Measurements from ENCODE around the gene DNPEP. TPM values are rescaled to one million over a fixed set of nuclear protein-coding genes. Genes with fewer than 3 reads are reported as not detected.

The DNPEP gene
- total and polyA plus RNA-seq, 5 donors from 2014 or later = 51.2 to 76.1 (median 68.4) TPM

DNA sequence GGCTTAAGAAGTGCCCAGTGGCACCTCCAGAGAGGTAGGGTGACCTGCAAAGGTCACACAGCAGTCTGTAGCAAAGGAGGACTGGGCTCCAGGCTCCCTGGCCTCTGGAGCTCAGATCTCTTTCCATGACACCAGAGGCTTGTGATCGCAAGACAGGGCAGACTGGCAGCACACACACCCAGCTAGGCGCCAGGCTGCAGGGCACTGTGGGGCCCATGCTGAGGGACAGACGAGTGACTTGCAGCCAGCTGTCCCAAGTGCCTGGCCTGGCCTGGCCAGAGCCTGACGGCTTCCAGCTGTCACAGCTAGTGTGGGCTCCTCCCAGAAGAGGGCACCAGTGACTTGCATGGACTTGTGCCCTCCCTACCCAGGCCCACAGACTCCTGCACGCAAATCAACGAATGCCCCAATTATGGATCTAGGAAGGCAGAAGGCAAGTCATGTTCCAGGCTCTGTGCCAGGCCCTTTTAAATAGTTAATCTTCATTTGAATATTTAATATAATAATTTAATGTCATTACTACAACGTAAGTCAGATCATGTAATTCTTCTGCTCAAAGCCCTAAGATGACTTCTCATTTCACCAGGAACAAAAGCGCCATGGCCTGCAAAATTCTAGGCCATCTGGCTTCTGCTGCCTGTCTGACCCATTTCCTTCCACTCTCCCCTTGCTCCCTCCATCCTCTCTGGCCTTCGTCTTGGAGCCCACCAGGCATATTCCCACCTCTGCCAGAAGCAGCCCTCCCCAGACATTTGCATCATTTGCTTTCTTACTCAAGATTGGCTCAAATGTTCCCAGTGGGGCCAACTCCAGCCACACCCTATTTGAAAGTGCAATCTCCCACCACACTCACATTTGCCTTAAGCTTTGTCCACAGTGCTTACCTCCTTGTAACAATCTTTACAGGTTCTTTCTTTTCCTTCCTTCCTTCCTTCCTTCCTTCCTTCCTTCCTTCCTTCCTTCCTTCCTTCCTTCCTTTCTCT, 43.2 kb upstream of the DNPEP start:
- H3K27me3 Mint-ChIP-seq = peaks cover 47% of the 10 kb centered on the region
- no peak overlapping the region for H3K4me3 Mint-ChIP-seq
- ATAC-seq (ENCODE audit: low read depth in 2 of 2) (no peak), DNase-seq (no peak)
- peaks cover 0 to 5% (median 1%) of the 10 kb centered on the region in 4 donors for H3K4me1 Mint-ChIP-seq
- peaks cover 7% of the 10 kb centered on the region for H3K4me1 ChIP-seq (ENCODE audit: control insufficient read depth, insufficient read depth, low read length, poor library complexity, severe bottlenecking)
- no peaks in the 10 kb centered on the region for H3K36me3 Mint-ChIP-seq
- H3K27ac ChIP-seq (ENCODE audit: insufficient read depth, low read length, poor library complexity, severe bottlenecking) = no peak overlapping the region
- no peaks in the 10 kb centered on the region for H3K9me3 ChIP-seq (ENCODE audit: control insufficient read depth in 2 of 2, low read length in 2 of 2)
- H3K4me3 ChIP-seq (ENCODE audit: low read depth, low read length) = no peak overlapping the region
- no peaks in the 10 kb centered on the region for H3K36me3 ChIP-seq (ENCODE audit: control insufficient read depth, insufficient read depth, low read length)
- no peak overlapping the region for H3K27ac Mint-ChIP-seq
- H3K9me3 Mint-ChIP-seq = no peaks in the 10 kb centered on the region
- peaks cover 4% of the 10 kb centered on the region for H3K27me3 ChIP-seq (ENCODE audit: control insufficient read depth, insufficient read depth, low read length)

- Histone ChIP-seq H3K9me3 (ENCODE audit: control insufficient read depth in 2 of 2, low read length in 2 of 2) (no peaks in the 10 kb centered on the region), H3K27ac (ENCODE audit: insufficient read depth, low read length, poor library complexity, severe bottlenecking) (no peak overlapping the region), H3K27me3 (ENCODE audit: control insufficient read depth, insufficient read depth, low read length) (no peaks in the 10 kb centered on the region), H3K4me1 (ENCODE audit: control insufficient read depth, insufficient read depth, low read length, poor library complexity, severe bottlenecking) (peaks cover 5% of the 10 kb centered on the region), H3K36me3 (ENCODE audit: control insufficient read depth, insufficient read depth, low read length) (no peaks in the 10 kb centered on the region), H3K4me3 (ENCODE audit: low read depth, low read length) (no peak overlapping the region)
- H3K4me1 Mint-ChIP-seq = peaks cover 0 to 5% (median 0%) of the 10 kb centered on the region in 4 donors
- H3K4me3 Mint-ChIP-seq = no peak overlapping the region
- no peak for DNase-seq
- no peak for ATAC-seq (ENCODE audit: low read depth in 2 of 2)
- no peak overlapping the region for H3K27ac Mint-ChIP-seq
- H3K36me3 Mint-ChIP-seq = no peaks in the 10 kb centered on the region
- H3K9me3 Mint-ChIP-seq = no peaks in the 10 kb centered on the region
- H3K27me3 Mint-ChIP-seq = peaks cover 50% of the 10 kb centered on the region
Measured at GRCh38 chr2:219429958-219430606, 42.4 kb upstream of the DNPEP start.

GRCh38 chr2:219428469-219428868, 40.8 kb upstream of the DNPEP start:
- Histone ChIP-seq H3K36me3 (ENCODE audit: control insufficient read depth, insufficient read depth, low read length) (no peaks in the 10 kb centered on the region), H3K4me1 (ENCODE audit: control insufficient read depth, insufficient read depth, low read length, poor library complexity, severe bottlenecking) (no peaks in the 10 kb centered on the region), H3K27me3 (ENCODE audit: control insufficient read depth, insufficient read depth, low read length) (no peaks in the 10 kb centered on the region), H3K9me3 (ENCODE audit: control insufficient read depth in 2 of 2, low read length in 2 of 2) (no peaks in the 10 kb centered on the region), H3K27ac (ENCODE audit: insufficient read depth, low read length, poor library complexity, severe bottlenecking) (no peak overlapping the region), H3K4me3 (ENCODE audit: low read depth, low read length) (no peak overlapping the region)
- H3K36me3 Mint-ChIP-seq = no peaks in the 10 kb centered on the region
- DNase-seq (no peak), ATAC-seq (ENCODE audit: low read depth in 2 of 2) (no peak)
- H3K27me3 Mint-ChIP-seq = peaks cover 52% of the 10 kb centered on the region
- no peak overlapping the region for H3K4me3 Mint-ChIP-seq
- peaks cover 0 to 5% (median 0%) of the 10 kb centered on the region in 4 donors for H3K4me1 Mint-ChIP-seq
- no peaks in the 10 kb centered on the region for H3K9me3 Mint-ChIP-seq
- no peak overlapping the region for H3K27ac Mint-ChIP-seq

- peak overlapping the region in 1 of 3 donors; percentile 62 for H3K27ac Mint-ChIP-seq
- no peak for ATAC-seq (ENCODE audit: low read depth in 2 of 2)
- Histone ChIP-seq H3K4me3 (ENCODE audit: low read depth, low read length) (no peak overlapping the region), H3K9me3 (ENCODE audit: control insufficient read depth in 2 of 2, low read length in 2 of 2) (no peaks in the 10 kb centered on the region), H3K36me3 (ENCODE audit: control insufficient read depth, insufficient read depth, low read length) (no peaks in the 10 kb centered on the region), H3K27me3 (ENCODE audit: control insufficient read depth, insufficient read depth, low read length) (no peaks in the 10 kb centered on the region), H3K4me1 (ENCODE audit: control insufficient read depth, insufficient read depth, low read length, poor library complexity, severe bottlenecking) (no peaks in the 10 kb centered on the region), H3K27ac (ENCODE audit: insufficient read depth, low read length, poor library complexity, severe bottlenecking) (no peak overlapping the region)
- H3K9me3 Mint-ChIP-seq = no peaks in the 10 kb centered on the region
- no peaks in the 10 kb centered on the region for H3K36me3 Mint-ChIP-seq
- peaks cover 37% of the 10 kb centered on the region for H3K27me3 Mint-ChIP-seq
- H3K4me3 Mint-ChIP-seq = no peak overlapping the region
- DNase-seq = no peak
- H3K4me1 Mint-ChIP-seq = no peaks in the 10 kb centered on the region
Measured at GRCh38 chr2:219426534-219427136, 38.9 kb upstream of the DNPEP start.

- no peaks in the 10 kb centered on the region for H3K4me1 Mint-ChIP-seq
- peaks cover 36% of the 10 kb centered on the region for H3K27me3 Mint-ChIP-seq
- no peak overlapping the region for H3K27ac Mint-ChIP-seq
- H3K36me3 Mint-ChIP-seq = no peaks in the 10 kb centered on the region
- Histone ChIP-seq H3K4me1 (ENCODE audit: control insufficient read depth, insufficient read depth, low read length, poor library complexity, severe bottlenecking) (no peaks in the 10 kb centered on the region), H3K9me3 (ENCODE audit: control insufficient read depth in 2 of 2, low read length in 2 of 2) (no peaks in the 10 kb centered on the region), H3K27me3 (ENCODE audit: control insufficient read depth, insufficient read depth, low read length) (no peaks in the 10 kb centered on the region), H3K27ac (ENCODE audit: insufficient read depth, low read length, poor library complexity, severe bottlenecking) (no peak overlapping the region), H3K4me3 (ENCODE audit: low read depth, low read length) (no peak overlapping the region), H3K36me3 (ENCODE audit: control insufficient read depth, insufficient read depth, low read length) (no peaks in the 10 kb centered on the region)
- no peak overlapping the region for H3K4me3 Mint-ChIP-seq
- no peaks in the 10 kb centered on the region for H3K9me3 Mint-ChIP-seq
- no peak for DNase-seq
- ATAC-seq (ENCODE audit: low read depth in 2 of 2) = no peak
Measured at GRCh38 chr2:219426068-219426443, 38.3 kb upstream of the DNPEP start.

- H3K27ac ChIP-seq (ENCODE audit: insufficient read depth, low read length, poor library complexity, severe bottlenecking) = no peak overlapping the region
- H3K36me3 ChIP-seq (ENCODE audit: control insufficient read depth, insufficient read depth, low read length) = no peaks in the 10 kb centered on the region
- Mint-ChIP-seq H3K4me1 (no peaks in the 10 kb centered on the region), H3K27ac (no peak overlapping the region), H3K36me3 (no peaks in the 10 kb centered on the region), H3K27me3 (peaks cover 41% of the 10 kb centered on the region), H3K9me3 (no peaks in the 10 kb centered on the region), H3K4me3 (no peak overlapping the region)
- DNase-seq (no peak), ATAC-seq (ENCODE audit: low read depth in 2 of 2) (peak in 1 of 2 donors; percentile 8)
- no peaks in the 10 kb centered on the region for H3K4me1 ChIP-seq (ENCODE audit: control insufficient read depth, insufficient read depth, low read length, poor library complexity, severe bottlenecking)
- no peak overlapping the region for H3K4me3 ChIP-seq (ENCODE audit: low read depth, low read length)
- H3K9me3 ChIP-seq (ENCODE audit: control insufficient read depth in 2 of 2, low read length in 2 of 2) = no peaks in the 10 kb centered on the region
- H3K27me3 ChIP-seq (ENCODE audit: control insufficient read depth, insufficient read depth, low read length) = no peaks in the 10 kb centered on the region
Measured at GRCh38 chr2:219425238-219426067, 37.7 kb upstream of the DNPEP start.

- H3K9me3 ChIP-seq (ENCODE audit: control insufficient read depth in 2 of 2, low read length in 2 of 2) = no peaks in the 10 kb centered on the region
- Mint-ChIP-seq H3K36me3 (no peaks in the 10 kb centered on the region), H3K27ac (no peak overlapping the region), H3K27me3 (peaks cover 53% of the 10 kb centered on the region), H3K4me3 (no peak overlapping the region), H3K4me1 (no peaks in the 10 kb centered on the region), H3K9me3 (peaks cover 0 to 1% (median 0%) of the 10 kb centered on the region in 7 donors)
- H3K4me1 ChIP-seq (ENCODE audit: control insufficient read depth, insufficient read depth, low read length, poor library complexity, severe bottlenecking) = no peaks in the 10 kb centered on the region
- DNase-seq (no peak), ATAC-seq (ENCODE audit: low read depth in 2 of 2) (no peak)
- no peaks in the 10 kb centered on the region for H3K27me3 ChIP-seq (ENCODE audit: control insufficient read depth, insufficient read depth, low read length)
- no peaks in the 10 kb centered on the region for H3K36me3 ChIP-seq (ENCODE audit: control insufficient read depth, insufficient read depth, low read length)
- H3K4me3 ChIP-seq (ENCODE audit: low read depth, low read length) = no peak overlapping the region
- no peak overlapping the region for H3K27ac ChIP-seq (ENCODE audit: insufficient read depth, low read length, poor library complexity, severe bottlenecking)
Measured at GRCh38 chr2:219423652-219424377, 36.1 kb upstream of the DNPEP start.
